ENCODE data around the gene CCDC9B. TPM values are rescaled to one million over a fixed set of nuclear protein-coding genes. Genes with fewer than 3 reads are reported as not detected.

CCDC9B gene
- total RNA-seq, 1 donor from 2014 or later, result 10.0 TPM

GRCh38 chr15:40329804-40330203 lies 10.9 kb downstream of the CCDC9B start:
- DNase-seq, result no peak

GRCh38 chr15:40328751-40329150 lies 12.0 kb downstream of the CCDC9B start:
- DNase-seq, result no peak

DNA sequence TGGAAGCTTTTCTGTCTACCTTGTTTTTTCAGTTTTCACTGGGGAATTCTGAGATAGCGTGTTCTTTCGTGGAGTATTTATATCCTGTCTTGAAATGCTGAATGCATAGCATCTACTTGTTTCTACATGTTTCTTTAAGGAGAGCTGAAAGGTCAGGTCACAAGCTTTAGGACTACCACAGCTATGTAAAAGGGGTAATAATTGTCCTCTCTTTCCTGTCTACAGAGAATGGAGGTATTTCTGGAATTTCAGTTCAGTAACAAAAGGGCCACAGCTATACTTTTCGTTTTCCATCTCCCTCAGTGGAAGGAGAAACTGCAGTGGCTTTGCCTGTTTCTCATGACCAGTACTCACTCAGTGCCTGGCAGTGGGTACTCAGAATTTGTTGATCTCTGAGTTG lies 12.6 kb downstream of the CCDC9B start:
- peak; percentile 57 for DNase-seq

DNA sequence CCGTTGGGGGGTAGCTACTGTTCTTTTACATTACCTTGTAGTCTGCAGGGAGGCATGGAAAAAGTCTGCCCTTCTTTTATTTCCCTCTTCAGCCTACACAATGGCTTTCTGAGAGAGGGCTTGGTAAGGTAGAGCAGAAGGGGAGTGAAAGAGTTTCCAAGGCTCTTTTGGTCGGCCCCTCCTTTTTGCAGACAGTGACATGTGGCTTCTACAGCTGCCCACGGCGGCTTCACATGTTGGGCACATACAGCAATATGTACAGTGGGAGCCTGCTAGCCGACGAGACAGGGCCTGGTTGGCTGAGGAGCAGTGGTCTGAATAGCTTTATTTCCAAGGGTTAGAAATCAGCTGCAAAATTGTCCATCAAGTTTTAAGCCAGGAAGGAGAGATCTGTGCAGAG lies 13.3 kb downstream of the CCDC9B start:
- DNase-seq, result no peak

GRCh38 chr15:40325700-40326099 lies 15.0 kb downstream of the CCDC9B start:
- no peak for DNase-seq

- peak; percentile 58 for DNase-seq
These were observed 15.6 kb downstream of the CCDC9B start for GRCh38 chr15:40325188-40325587.

GRCh38 chr15:40323953-40324937 lies 16.5 kb downstream of the CCDC9B start:
- peak; percentile 48 for DNase-seq

- peak; percentile 98 for DNase-seq
These were observed 17.3 kb downstream of the CCDC9B start, which contains the start of gene INAFM2 for GRCh38 chr15:40323239-40323952. Gene INAFM2 (plus strand): TSS chr15:40323692. CDS start chr15:40324056, 364 bp downstream.

DNA sequence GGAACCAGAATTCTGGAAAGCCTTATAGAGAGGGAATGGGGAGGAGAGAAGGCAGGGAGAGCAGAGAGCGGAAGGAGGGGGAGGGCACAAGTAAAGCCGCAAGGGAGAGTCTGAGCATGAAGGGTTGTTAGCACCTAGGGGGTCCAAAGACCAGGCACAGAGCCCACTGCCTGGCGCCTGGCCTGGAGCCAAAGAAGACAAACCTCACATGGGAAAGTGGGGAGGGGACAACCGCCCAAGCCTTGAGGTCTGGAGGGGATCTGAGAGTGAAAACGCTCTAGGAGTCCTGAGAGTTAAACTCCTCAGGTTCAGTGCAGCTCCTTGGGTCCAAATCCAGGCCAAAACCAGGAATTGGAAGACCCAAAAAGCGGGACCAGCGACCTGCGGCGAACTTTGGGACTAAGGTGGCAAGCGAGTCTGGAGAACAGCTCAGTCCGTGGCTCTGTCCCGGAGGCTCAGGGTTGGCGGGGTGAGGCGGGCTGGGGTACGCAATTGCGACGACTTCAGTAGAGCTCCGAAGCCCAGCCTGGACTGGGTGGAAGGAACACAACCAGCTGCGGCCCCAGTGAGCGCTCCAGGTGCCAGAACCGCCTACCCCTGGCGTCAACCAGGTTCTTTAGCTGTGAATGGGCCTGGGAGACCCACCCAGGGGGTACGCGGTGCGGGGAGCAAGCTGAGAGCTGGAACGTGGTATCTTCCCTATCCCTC lies 18.1 kb downstream of the CCDC9B start:
- DNase-seq, result no peak

- DNase-seq, result peak; percentile 75
These were observed 19.8 kb downstream of the CCDC9B start for GRCh38 chr15:40320931-40321371.

DNA sequence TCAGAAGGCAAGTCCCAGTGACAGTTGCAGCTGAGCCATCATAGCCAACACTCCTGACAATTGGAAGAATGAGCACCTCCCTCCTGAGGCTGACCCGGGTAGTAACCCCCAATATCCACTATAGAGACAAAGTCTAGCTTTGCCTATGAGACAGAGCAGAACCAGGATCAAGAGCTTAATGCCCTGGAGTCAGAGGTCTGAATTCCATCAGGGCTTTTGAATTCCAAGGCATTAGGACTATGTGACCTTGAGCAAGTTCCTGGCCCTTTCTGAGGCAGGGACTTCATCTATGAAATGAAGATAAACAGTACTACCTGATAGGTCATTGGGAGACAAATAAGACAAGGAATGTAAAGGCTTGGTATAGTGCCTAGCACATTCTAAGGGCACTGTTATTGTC lies 20.3 kb downstream of the CCDC9B start:
- DNase-seq, result no peak

GRCh38 chr15:40317580-40317979 lies 23.2 kb downstream of the CCDC9B start:
- no peak for DNase-seq

- no peak for DNase-seq
These were observed 23.8 kb downstream of the CCDC9B start for GRCh38 chr15:40316931-40317330.

DNA sequence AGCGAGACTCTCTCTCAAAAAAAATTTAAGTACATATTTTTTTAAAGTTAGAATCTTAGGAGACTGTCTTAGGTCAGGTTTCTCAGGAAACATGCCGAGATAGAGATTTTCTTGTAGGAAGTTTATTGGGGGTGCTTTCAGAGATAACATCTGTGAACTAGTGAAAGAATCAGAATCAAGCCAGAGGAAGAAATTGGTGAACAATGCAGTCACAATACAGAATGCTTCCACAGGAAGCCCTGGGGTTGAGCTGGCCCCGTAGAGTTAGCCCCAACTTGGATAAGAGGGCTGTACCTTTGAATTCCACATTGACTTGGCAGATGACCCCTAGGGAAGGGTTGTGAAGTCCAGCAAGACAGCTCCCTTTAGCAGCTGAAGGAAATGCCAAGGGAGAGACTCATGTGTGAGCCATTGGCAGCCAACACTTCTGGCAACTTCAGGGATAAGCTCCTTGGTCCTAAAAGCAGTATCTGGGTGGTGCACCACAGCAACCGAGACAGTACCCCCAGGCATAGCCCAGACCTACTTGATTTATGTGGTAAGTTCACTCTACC lies 25.9 kb downstream of the CCDC9B start:
- peak; percentile 76 for DNase-seq

- peak; percentile 73 for DNase-seq
These were observed 27.0 kb downstream of the CCDC9B start for GRCh38 chr15:40313531-40314398.

GRCh38 chr15:40312370-40313158 lies 28.2 kb downstream of the CCDC9B start:
- DNase-seq, result no peak

DNA sequence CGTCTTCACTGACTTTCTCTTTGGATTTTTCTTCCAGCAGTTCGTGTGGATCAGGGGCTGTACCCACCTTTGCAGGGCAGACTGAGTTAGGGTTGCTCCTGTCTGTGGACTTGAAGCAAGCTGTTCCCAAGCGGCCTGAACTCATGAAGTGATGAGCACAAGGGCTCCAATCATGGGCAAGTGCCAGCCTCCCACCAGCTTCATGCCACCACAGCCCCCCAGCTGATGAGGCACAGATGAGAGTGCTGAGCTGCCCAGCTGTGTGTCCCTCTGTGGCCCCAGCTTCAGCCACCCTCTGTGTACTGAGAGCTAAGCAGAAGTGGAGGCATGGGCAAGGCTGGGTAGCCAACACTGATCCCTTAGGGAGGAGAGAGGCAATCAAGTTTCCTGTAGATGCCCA lies 29.7 kb downstream of the CCDC9B start:
- DNase-seq, result no peak

DNA sequence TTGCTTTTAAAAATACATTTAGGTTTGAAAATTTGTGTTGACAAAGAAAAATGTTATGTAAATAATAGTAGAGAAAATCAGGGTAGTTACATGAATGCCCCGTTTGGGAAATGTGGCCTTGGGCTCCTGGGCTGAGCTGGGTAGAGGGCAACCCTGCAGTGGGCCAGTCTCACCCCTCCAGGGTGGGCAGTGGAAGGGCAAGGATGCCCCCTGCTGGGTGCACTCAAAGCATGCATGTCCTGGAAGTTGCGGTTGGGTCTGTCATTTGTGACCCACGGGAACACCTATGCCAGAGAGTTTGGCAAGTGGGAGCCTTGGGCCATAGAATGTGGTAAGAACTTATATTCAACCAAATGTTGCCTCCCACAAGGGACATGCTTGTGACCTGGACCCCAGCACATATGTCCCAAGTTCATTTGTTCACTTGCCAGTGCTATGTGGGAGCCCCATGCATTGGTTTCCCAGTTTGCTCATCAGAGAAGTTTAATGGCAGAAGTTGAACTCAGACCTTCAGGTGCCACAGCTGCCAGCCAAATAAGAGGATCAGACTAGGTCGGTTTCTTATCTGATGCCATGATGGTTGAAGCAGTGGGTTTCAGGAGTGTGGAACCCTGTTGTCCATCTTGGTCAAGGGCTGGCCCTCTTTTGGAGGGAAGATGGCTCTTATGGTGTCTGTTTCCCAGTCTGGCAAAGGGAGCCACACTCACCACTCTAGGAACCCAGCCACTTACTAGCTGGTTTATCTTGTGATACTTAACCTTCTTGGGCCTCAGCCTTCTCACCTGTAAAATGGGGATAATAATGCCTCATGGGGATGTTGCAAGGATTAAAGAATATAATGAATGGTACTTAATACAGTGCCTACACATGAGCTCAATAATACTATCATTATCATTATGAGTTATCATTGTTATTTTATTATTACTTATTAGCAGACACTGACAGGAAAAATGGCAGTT lies 30.5 kb downstream of the CCDC9B start:
- DNase-seq, result peak; percentile 75

DNA sequence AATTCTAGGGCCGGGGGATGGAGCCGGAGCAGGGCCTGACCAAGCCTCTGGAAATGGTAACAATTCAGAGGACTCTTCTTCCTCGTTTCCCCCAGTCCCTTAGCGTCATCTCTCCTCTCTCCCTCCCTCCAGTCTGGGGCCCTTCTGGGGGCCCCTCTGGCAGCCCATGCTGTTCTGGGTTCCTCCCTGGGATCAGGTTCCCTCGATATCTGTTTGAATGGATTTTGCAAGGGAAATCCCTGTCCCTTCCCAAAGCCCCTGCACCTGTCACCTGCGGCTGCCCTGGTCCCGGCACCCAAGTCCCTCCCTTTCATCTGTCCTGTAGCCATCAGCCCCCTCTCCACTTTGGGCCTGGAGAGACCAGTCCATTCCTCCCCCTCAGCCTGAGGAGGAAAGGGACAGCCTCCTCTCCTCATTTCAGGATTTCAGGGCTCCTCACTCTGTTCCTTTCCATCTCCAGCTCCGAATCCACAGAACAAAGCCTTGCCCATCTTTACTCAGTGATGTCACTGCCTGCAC lies 31.3 kb downstream of the CCDC9B start:
- DNase-seq, result no peak

Measured in dermis blood vessel endothelial cell (primary cell).